Measurements from ENCODE around the gene ANKRD10.

The ANKRD10 gene

GRCh38 chr13:110869805-110870706, 44.8 kb downstream of the ANKRD10 start:
- Histone ChIP-seq H2BK120ac (ENCODE audit: insufficient read depth, low read length, poor library complexity) (peak overlapping the region; percentile 44), H3K79me1 (ENCODE audit: low read length) (peaks cover 14% of the 10 kb centered on the region), H3K4ac (ENCODE audit: low read depth, low read length) (no peak overlapping the region), H4K8ac (ENCODE audit: low read depth, low read length) (peak overlapping the region; percentile 18), H3K9me3 (ENCODE audit: insufficient read depth, low read depth, low read length) (peaks cover 5% of the 10 kb centered on the region), H3K9ac (ENCODE audit: low read length) (no peak overlapping the region), H3K36me3 (ENCODE audit: control insufficient read depth in 1 of 2, insufficient read depth in 2 of 2, low read length in 2 of 2) (no peaks in the 10 kb centered on the region), H4K12ac (ENCODE audit: low read depth, low read length) (no peak overlapping the region), H2BK12ac (ENCODE audit: low read length) (peak overlapping the region; percentile 61), H3K27ac (ENCODE audit: low read depth, low read length) (peak overlapping the region; percentile 57), H3K23ac (ENCODE audit: low read length) (no peak overlapping the region), H3K4me3 (ENCODE audit: low read depth, low read length) (no peak overlapping the region), H3K79me2 (ENCODE audit: control insufficient read depth, insufficient read depth, low read length, poor library complexity) (no peaks in the 10 kb centered on the region), H4K91ac (ENCODE audit: low read depth, low read length) (peak overlapping the region; percentile 77), H2AFZ (ENCODE audit: insufficient read depth, low read length, poor library complexity) (peak overlapping the region; percentile 13), H3K4me2 (ENCODE audit: low read length) (peak overlapping the region; percentile 50), H3K4me1 (ENCODE audit: control insufficient read depth in 1 of 2, insufficient read depth in 2 of 2, low read length in 2 of 2) (peaks cover 21 to 25% of the 10 kb centered on the region in 2 experiments), H3K18ac (ENCODE audit: low read length) (peak overlapping the region; percentile 4), H3K14ac (ENCODE audit: low read length) (peak overlapping the region; percentile 6), H2BK5ac (ENCODE audit: low read depth, low read length, poor library complexity) (peak overlapping the region; percentile 59), H2AK5ac (ENCODE audit: low read length) (peak overlapping the region; percentile 72), H3K27me3 (ENCODE audit: insufficient read depth, low read length) (no peaks in the 10 kb centered on the region)
- DNase-seq: peak; percentile 99 to 100
- no CpG with 5 or more reads among the region's 34 CpGs for WGBS (ENCODE audit: extremely low coverage, insufficient coverage, insufficient read length)

- H3K27me3 ChIP-seq (ENCODE audit: insufficient read depth, low read length): no peaks in the 10 kb centered on the region
- WGBS (ENCODE audit: extremely low coverage, insufficient coverage, insufficient read length): no CpG with 5 or more reads among the region's 22 CpGs
- peak overlapping the region; percentile 77 for H4K91ac ChIP-seq (ENCODE audit: low read depth, low read length)
- H3K4ac ChIP-seq (ENCODE audit: low read depth, low read length): peak overlapping the region; percentile 13
- peak overlapping the region; percentile 44 for H2BK120ac ChIP-seq (ENCODE audit: insufficient read depth, low read length, poor library complexity)
- H3K14ac ChIP-seq (ENCODE audit: low read length): peak overlapping the region; percentile 6
- peak overlapping the region; percentile 72 for H2AK5ac ChIP-seq (ENCODE audit: low read length)
- H4K8ac ChIP-seq (ENCODE audit: low read depth, low read length): peak overlapping the region; percentile 18
- peak overlapping the region; percentile 41 for H3K18ac ChIP-seq (ENCODE audit: low read length)
- H3K4me3 ChIP-seq (ENCODE audit: low read depth, low read length): no peak overlapping the region
- H3K9me3 ChIP-seq (ENCODE audit: insufficient read depth, low read depth, low read length): peaks cover 5% of the 10 kb centered on the region
- peak overlapping the region; percentile 5 for H2BK5ac ChIP-seq (ENCODE audit: low read depth, low read length, poor library complexity)
- peaks cover 14% of the 10 kb centered on the region for H3K79me1 ChIP-seq (ENCODE audit: low read length)
- peak overlapping the region; percentile 61 for H2BK12ac ChIP-seq (ENCODE audit: low read length)
- no peak overlapping the region for H3K9ac ChIP-seq (ENCODE audit: low read length)
- peak overlapping the region; percentile 57 for H3K27ac ChIP-seq (ENCODE audit: low read depth, low read length)
- no peaks in the 10 kb centered on the region for H3K79me2 ChIP-seq (ENCODE audit: control insufficient read depth, insufficient read depth, low read length, poor library complexity)
- H3K4me1 ChIP-seq (ENCODE audit: control insufficient read depth in 1 of 2, insufficient read depth in 2 of 2, low read length in 2 of 2): peaks cover 23 to 26% of the 10 kb centered on the region in 2 experiments
- peak overlapping the region; percentile 42 for H3K4me2 ChIP-seq (ENCODE audit: low read length)
- no peak overlapping the region for H4K12ac ChIP-seq (ENCODE audit: low read depth, low read length)
- H3K23ac ChIP-seq (ENCODE audit: low read length): no peak overlapping the region
- peak in 1 of 2 donors; percentile 31 for DNase-seq
- H2AFZ ChIP-seq (ENCODE audit: insufficient read depth, low read length, poor library complexity): peak overlapping the region; percentile 6
- no peaks in the 10 kb centered on the region for H3K36me3 ChIP-seq (ENCODE audit: control insufficient read depth in 1 of 2, insufficient read depth in 2 of 2, low read length in 2 of 2)
Observed at GRCh38 chr13:110869231-110869804, 45.6 kb downstream of the ANKRD10 start.

- Histone ChIP-seq H3K4me2 (ENCODE audit: low read length) (no peak overlapping the region), H3K4ac (ENCODE audit: low read depth, low read length) (no peak overlapping the region), H3K27ac (ENCODE audit: low read depth, low read length) (no peak overlapping the region), H4K8ac (ENCODE audit: low read depth, low read length) (no peak overlapping the region), H3K36me3 (ENCODE audit: control insufficient read depth in 1 of 2, insufficient read depth in 2 of 2, low read length in 2 of 2) (no peaks in the 10 kb centered on the region), H2BK12ac (ENCODE audit: low read length) (no peak overlapping the region), H3K4me3 (ENCODE audit: low read depth, low read length) (no peak overlapping the region), H3K79me2 (ENCODE audit: control insufficient read depth, insufficient read depth, low read length, poor library complexity) (no peaks in the 10 kb centered on the region), H3K79me1 (ENCODE audit: low read length) (peaks cover 14% of the 10 kb centered on the region), H3K14ac (ENCODE audit: low read length) (no peak overlapping the region), H2BK5ac (ENCODE audit: low read depth, low read length, poor library complexity) (no peak overlapping the region), H3K23ac (ENCODE audit: low read length) (no peak overlapping the region), H2AK5ac (ENCODE audit: low read length) (no peak overlapping the region), H4K91ac (ENCODE audit: low read depth, low read length) (no peak overlapping the region), H3K9me3 (ENCODE audit: insufficient read depth, low read depth, low read length) (peaks cover 5% of the 10 kb centered on the region), H3K18ac (ENCODE audit: low read length) (no peak overlapping the region), H4K12ac (ENCODE audit: low read depth, low read length) (no peak overlapping the region), H3K9ac (ENCODE audit: low read length) (no peak overlapping the region), H2BK120ac (ENCODE audit: insufficient read depth, low read length, poor library complexity) (no peak overlapping the region), H3K4me1 (ENCODE audit: control insufficient read depth in 1 of 2, insufficient read depth in 2 of 2, low read length in 2 of 2) (peaks cover 21 to 24% of the 10 kb centered on the region in 2 experiments), H3K27me3 (ENCODE audit: insufficient read depth, low read length) (no peaks in the 10 kb centered on the region), H2AFZ (ENCODE audit: insufficient read depth, low read length, poor library complexity) (no peak overlapping the region)
- WGBS (ENCODE audit: extremely low coverage, insufficient coverage, insufficient read length): no CpG with 5 or more reads among the region's 5 CpGs
- no peak for DNase-seq
Observed at GRCh38 chr13:110868720-110869119, 46.1 kb downstream of the ANKRD10 start.

GRCh38 chr13:110867380-110867779, 47.5 kb downstream of the ANKRD10 start:
- H3K9me3 ChIP-seq (ENCODE audit: insufficient read depth, low read depth, low read length): peaks cover 2% of the 10 kb centered on the region
- no peak overlapping the region for H3K18ac ChIP-seq (ENCODE audit: low read length)
- no CpG with 5 or more reads among the region's 6 CpGs for WGBS (ENCODE audit: extremely low coverage, insufficient coverage, insufficient read length)
- H3K79me2 ChIP-seq (ENCODE audit: control insufficient read depth, insufficient read depth, low read length, poor library complexity): no peaks in the 10 kb centered on the region
- no peak overlapping the region for H3K9ac ChIP-seq (ENCODE audit: low read length)
- H3K4ac ChIP-seq (ENCODE audit: low read depth, low read length): no peak overlapping the region
- peak overlapping the region; percentile 71 for H2AK5ac ChIP-seq (ENCODE audit: low read length)
- no peak overlapping the region for H4K91ac ChIP-seq (ENCODE audit: low read depth, low read length)
- no peaks in the 10 kb centered on the region for H3K36me3 ChIP-seq (ENCODE audit: control insufficient read depth in 1 of 2, insufficient read depth in 2 of 2, low read length in 2 of 2)
- no peak for DNase-seq
- H4K8ac ChIP-seq (ENCODE audit: low read depth, low read length): no peak overlapping the region
- no peak overlapping the region for H3K4me3 ChIP-seq (ENCODE audit: low read depth, low read length)
- H2BK12ac ChIP-seq (ENCODE audit: low read length): peak overlapping the region; percentile 12
- no peak overlapping the region for H3K14ac ChIP-seq (ENCODE audit: low read length)
- H2AFZ ChIP-seq (ENCODE audit: insufficient read depth, low read length, poor library complexity): no peak overlapping the region
- H4K12ac ChIP-seq (ENCODE audit: low read depth, low read length): no peak overlapping the region
- no peak overlapping the region for H2BK120ac ChIP-seq (ENCODE audit: insufficient read depth, low read length, poor library complexity)
- no peaks in the 10 kb centered on the region for H3K27me3 ChIP-seq (ENCODE audit: insufficient read depth, low read length)
- H2BK5ac ChIP-seq (ENCODE audit: low read depth, low read length, poor library complexity): no peak overlapping the region
- H3K4me2 ChIP-seq (ENCODE audit: low read length): no peak overlapping the region
- peaks cover 14% of the 10 kb centered on the region for H3K79me1 ChIP-seq (ENCODE audit: low read length)
- no peak overlapping the region for H3K27ac ChIP-seq (ENCODE audit: low read depth, low read length)
- no peak overlapping the region for H3K23ac ChIP-seq (ENCODE audit: low read length)
- peaks cover 21 to 26% of the 10 kb centered on the region in 2 experiments for H3K4me1 ChIP-seq (ENCODE audit: control insufficient read depth in 1 of 2, insufficient read depth in 2 of 2, low read length in 2 of 2)
